GM19193 (cell line): Measurements from ENCODE around the gene TUBE1.

Source experiments
- POLR2A ChIP-seq: IDR thresholded peaks from 4 replicates; pipeline ENCODE4 v1.6.1; 2011; ENCODE audit not compliant: insufficient read depth, insufficient read length; ENCODE audit errors: extremely low read depth

TUBE1 gene

GRCh38 chr6:112030961-112031660, 56.2 kb downstream of the TUBE1 start:
- no peak for TF ChIP-seq POLR2A

DNA sequence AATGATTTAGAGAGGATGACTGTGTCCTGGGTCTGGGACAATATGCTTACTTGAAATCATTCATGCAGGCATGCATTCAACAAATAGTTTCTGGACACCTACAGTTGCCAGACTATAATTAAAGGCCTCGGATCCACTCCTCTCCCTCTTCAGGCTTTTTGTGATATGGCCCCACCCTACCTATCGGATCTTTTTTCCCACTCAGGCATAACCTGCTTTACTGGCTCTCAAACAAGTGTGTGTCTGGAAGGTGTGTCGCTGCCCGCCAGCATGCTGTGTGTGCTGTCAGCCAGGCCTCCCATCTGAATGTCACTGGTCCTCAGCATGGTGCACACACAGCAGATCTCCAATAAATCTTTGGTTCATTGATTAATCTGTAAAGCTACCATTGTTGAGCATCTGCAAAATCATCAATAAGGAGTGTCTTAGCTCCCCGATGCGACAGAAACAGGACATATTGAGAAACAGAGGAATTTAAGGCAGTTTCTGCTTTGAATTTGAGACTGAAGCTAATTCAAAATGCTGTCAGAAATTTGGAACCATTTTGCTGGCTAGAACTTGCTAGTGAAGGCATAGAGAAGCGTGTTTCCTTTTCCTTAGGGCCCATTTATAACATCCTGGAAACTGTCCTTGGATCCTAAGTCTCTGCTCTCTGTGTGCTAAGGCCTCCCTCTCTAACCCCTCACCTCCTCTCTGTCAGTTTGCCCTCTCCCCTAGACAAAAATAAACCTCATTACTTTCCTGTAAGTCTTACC, 56.9 kb downstream of the TUBE1 start:
- TF ChIP-seq POLR2A: no peak

DNA sequence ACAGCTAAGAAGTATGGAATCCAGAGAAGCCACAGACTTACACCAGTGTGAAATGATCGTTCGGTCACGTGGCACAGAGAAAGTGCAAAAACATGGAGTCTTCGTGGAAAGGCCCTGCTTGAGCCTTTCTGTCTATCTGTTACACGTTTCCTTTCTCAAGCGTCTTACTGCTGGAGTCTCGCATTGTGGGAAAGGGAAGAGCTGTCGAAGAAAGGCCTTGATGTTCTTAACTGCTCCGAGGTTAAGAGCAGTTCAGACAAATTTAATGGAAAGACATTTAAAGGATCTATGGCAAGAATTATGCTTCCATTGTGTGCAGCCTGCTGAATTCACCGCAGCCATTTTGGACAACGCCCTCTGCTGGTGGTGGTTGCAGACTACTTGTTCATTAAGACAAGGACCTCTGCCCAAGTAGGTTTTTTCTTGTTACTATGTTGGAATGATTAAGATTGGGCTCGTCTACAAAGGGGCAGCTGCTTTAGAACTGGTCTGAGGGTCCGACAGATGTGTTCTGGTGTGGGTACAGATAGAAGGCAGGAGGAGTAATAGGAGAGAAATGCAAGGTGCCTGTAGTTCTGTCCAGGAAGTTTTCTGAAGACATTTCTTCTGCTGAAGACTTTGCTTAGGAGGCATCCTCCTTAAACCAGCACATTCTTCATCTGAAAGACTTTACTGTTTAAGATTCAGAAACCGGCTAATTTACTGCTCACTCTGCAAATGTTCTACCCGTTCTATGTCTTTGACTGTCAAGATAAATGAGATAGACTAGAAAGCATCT, 58.0 kb downstream of the TUBE1 start:
- TF ChIP-seq POLR2A: no peak

GRCh38 chr6:112027942-112028674, 59.2 kb downstream of the TUBE1 start:
- TF ChIP-seq POLR2A: no peak

DNA sequence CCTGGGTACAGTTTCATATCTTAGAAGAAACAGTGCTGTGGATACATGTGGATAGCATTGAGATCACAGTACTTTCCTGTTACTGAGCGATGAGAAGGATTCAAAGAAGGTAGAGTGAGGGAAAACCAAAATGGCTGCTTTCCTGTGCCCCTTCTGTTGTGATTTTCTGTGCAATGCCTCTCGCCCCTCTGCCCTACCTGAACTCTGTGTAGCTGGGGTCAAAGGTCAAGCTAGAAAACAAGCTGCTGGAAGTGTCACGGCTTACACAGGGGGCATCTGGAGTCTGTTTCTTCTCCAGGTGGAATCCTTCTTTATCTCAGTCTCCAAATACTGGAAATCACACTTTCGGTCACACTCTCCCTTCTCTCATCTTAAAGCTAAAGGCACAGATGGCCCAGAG, 60.3 kb downstream of the TUBE1 start:
- no peak for TF ChIP-seq POLR2A

DNA sequence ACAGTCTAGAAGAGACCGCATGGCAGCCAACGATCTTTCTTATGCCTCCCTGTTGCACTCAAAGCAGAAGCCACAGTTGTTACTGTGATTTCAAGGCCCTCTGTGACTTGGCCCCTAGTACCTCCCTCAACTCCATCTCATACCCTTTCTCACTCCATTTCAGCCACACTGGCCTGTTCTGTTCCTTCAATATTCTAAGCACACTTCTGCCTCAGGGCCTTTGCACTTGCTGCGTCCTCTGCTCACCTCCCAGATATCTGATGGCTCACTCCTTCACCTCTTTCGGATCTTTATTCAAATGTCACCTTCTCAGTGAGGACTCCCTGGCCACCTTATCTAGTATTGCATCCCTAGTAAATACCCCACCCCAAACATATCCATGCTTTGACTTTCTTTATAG, 62.8 kb downstream of the TUBE1 start:
- TF ChIP-seq POLR2A: no peak

DNA sequence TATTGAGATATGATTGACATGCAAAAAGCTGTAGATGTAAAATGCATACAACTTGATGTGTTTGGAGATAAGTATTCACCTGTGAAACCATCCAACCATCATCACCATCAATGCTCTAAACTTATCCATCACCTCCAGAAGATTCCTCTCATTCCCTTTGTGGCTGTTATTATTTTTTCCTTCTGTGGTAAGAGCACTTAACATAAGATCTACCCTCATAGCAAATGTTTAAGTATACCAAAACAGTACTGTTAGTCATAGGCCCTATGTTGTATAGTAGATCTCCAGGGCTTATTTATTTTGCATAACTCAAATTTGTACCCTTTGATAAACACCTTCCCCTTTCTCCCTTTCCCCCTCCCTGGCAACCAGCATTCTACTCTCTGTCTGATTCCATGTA, 64.5 kb downstream of the TUBE1 start:
- TF ChIP-seq POLR2A: no peak

- TF ChIP-seq POLR2A: no peak
Observed at GRCh38 chr6:112021691-112022310, 65.5 kb downstream of the TUBE1 start.
